Smooth muscle cell (in vitro differentiated cells): ENCODE data around the gene PXYLP1. TPM values are rescaled to one million over a fixed set of nuclear protein-coding genes. Genes with fewer than 3 reads are reported as not detected.

Experiments used
- DNase-seq: peaks from one replicate; lab custom pipeline; 2025; ENCODE audit not compliant: unreplicated experiment; lab: John Stamatoyannopoulos, UW
- H2AFZ ChIP-seq: fragments of 200-600 bp; sonication (generic); 2 replicates; pipeline ENCODE4 v1.6.0; 2016; ENCODE audit warnings: antibody characterized with exemption, low read depth, mild to moderate bottlenecking
- H3F3A ChIP-seq: fragments of 200-600 bp; sonication (generic); 2 replicates; pipeline ENCODE4 v1.6.0; 2017; ENCODE audit warnings: antibody characterized with exemption, low read depth
- H3K27ac ChIP-seq: fragments of 200-600 bp; sonication (generic); 2 replicates; pipeline ENCODE4 v1.5.1; 2016; ENCODE audit warnings: low read depth, mild to moderate bottlenecking
- H3K27me3 ChIP-seq: fragments of 200-600 bp; sonication (generic); 2 replicates; pipeline ENCODE4 v1.6.1; 2016; ENCODE audit warnings: low read depth, mild to moderate bottlenecking
- H3K36me3 ChIP-seq: fragments of 200-600 bp; sonication (generic); 2 replicates; pipeline ENCODE4 v1.5.1; 2016; ENCODE audit warnings: low read depth
- H3K4me1 ChIP-seq: fragments of 200-600 bp; sonication (generic); 2 replicates; pipeline ENCODE4 v1.5.1; 2016; ENCODE audit warnings: low read depth
- H3K4me2 ChIP-seq: fragments of 200-600 bp; sonication (generic); 2 replicates; pipeline ENCODE4 v1.6.0; 2016; ENCODE audit warnings: mild to moderate bottlenecking
- H3K4me3 ChIP-seq: fragments of 200-600 bp; sonication (generic); 2 replicates; pipeline ENCODE4 v1.5.1; 2016; ENCODE audit warnings: mild to moderate bottlenecking
- H3K79me2 ChIP-seq: fragments of 200-600 bp; sonication (generic); 2 replicates; pipeline ENCODE4 v1.6.0; 2016; ENCODE audit warnings: low read depth, mild to moderate bottlenecking
- H3K9ac ChIP-seq: fragments of 200-600 bp; sonication (generic); 2 replicates; pipeline ENCODE4 v1.6.0; 2016; ENCODE audit warnings: low read depth
- H3K9me3 ChIP-seq: fragments of 200-600 bp; sonication (generic); replicated peaks from 2 replicates; pipeline ENCODE4 v1.5.1; 2016; ENCODE audit warnings: low read depth
- H4K20me1 ChIP-seq: fragments of 200-600 bp; sonication (generic); 2 replicates; pipeline ENCODE4 v1.6.0; 2016; ENCODE audit warnings: low read depth
- CTCF ChIP-seq: fragments of 200-600 bp; sonication (generic); IDR thresholded peaks from 2 replicates; pipeline ENCODE4 v1.5.1; 2017; ENCODE audit warnings: borderline replicate concordance, mild to moderate bottlenecking, antibody characterized with exemption; ENCODE audit not compliant: insufficient read depth, poor library complexity, severe bottlenecking
- WGBS: methylation state at CpG from one replicate; pipeline ENCODE4 v1.1.7; 2016; ENCODE audit warnings: low lambda C conversion rate; 5-methylcytosine and 5-hydroxymethylcytosine counted together
- polyA plus RNA-seq: library from polyadenylated mRNA; unstranded; fragments of >200 nt; fragmentation: Nextera tagmentation; extraction: Ambion mirVana; gene quantifications from 2 replicates; pipeline ENCODE4 v1.2.1, GENCODE V29; 2016
- total RNA-seq: library from RNA; depleted of rRNA; stranded (reverse); fragments of >200 nt; gene quantifications from 2 replicates; pipeline ENCODE4 v1.2.3, GENCODE V29; 2014

Gene PXYLP1
- total and polyA plus RNA-seq, 2 experiments from 2014 or later: 3.3 to 5.6 TPM

DNA sequence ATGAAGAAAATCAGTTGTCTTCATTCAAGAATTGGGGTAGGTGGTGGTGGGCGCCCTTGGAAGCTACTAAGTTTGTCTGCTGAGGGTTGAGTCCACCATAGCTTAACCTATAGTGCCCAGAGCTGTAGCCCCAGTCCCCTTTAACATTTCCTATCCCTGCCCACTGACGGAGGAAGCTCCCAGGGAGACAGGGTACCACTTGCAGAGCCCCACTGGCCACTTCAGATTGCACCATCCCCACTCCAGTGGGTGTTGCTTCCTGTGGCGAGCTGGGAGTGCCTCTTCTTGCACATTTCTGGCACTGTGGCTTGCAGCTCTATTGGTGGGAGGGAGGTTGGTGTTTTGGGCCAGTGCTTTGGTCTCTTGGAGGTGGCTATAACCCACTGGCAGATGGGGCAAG, 2.7 kb downstream of the PXYLP1 start:
- no peak for TF ChIP-seq CTCF
- Histone ChIP-seq H3K9ac (no peak overlapping the region), H4K20me1 (no peaks in the 10 kb centered on the region), H3K4me3 (no peak overlapping the region), H3K79me2 (no peaks in the 10 kb centered on the region), H3K9me3 (no peaks in the 10 kb centered on the region), H3K27ac (no peak overlapping the region), H3K36me3 (no peaks in the 10 kb centered on the region), H3K4me2 (no peak overlapping the region), H3K27me3 (peaks cover 11% of the 10 kb centered on the region), H2AFZ (no peak overlapping the region), H3F3A (no peaks in the 10 kb centered on the region), H3K4me1 (peaks cover 8% of the 10 kb centered on the region)
- 84% methylated on average over 3 of the region's 3 CpGs for WGBS
- DNase-seq: no peak

DNA sequence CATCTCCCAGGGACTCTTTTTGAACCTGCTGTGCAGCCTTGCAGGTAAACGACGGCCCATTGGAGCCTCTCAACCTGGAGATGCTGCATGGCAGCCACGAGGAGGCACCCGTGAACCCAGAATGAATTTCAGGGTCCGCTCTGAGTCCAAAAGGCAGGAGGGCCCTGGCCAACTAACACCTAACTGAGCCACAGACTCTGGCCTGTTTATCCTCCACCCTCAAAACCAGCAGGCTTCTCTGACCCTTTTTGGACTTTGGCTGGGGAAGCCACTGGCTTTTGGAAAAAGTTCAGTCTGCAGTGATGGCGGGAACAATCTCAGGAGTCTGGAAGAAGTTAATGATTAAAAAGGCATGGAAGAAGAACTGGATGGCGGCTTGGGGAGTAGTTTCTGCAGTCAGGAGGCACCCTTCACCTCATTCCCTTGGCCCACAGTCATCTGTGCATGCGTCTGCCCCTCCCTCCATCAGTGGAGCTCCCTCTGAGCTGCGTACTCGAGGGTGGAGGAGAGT, 4.1 kb downstream of the PXYLP1 start:
- no peaks in the 10 kb centered on the region for H3K36me3 ChIP-seq
- H3K9ac ChIP-seq: no peak overlapping the region
- no peaks in the 10 kb centered on the region for H3K79me2 ChIP-seq
- H3K27me3 ChIP-seq: peaks cover 11% of the 10 kb centered on the region
- no peaks in the 10 kb centered on the region for H4K20me1 ChIP-seq
- H3K9me3 ChIP-seq: no peaks in the 10 kb centered on the region
- 93% methylated on average over 10 of the region's 10 CpGs for WGBS
- no peak overlapping the region for H3K4me3 ChIP-seq
- no peaks in the 10 kb centered on the region for H3F3A ChIP-seq
- H3K27ac ChIP-seq: no peak overlapping the region
- no peak overlapping the region for H2AFZ ChIP-seq
- peaks cover 10% of the 10 kb centered on the region for H3K4me1 ChIP-seq
- no peak for TF ChIP-seq CTCF
- DNase-seq: no peak
- H3K4me2 ChIP-seq: no peak overlapping the region

DNA sequence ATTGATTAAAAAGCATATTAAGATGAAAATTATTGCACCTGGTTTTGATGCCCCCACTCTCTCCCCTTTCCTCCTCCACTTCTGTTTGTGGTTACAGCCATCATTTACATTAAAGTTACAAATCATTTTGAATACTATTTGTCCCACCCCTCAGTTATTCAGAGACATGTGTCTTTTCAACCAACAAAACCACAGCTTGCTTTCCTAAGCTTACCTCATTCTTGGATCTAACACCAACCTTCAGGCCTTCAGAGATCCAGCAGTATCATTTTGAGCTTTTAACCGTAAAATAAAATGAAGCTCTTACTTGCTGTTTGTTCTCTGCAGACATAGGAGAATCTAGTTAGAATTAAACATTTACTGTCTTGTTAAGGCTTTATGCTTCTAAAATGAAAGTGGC, 4.7 kb downstream of the PXYLP1 start:
- Histone ChIP-seq H3K4me1 (peaks cover 6% of the 10 kb centered on the region), H3K27ac (no peak overlapping the region), H3F3A (no peaks in the 10 kb centered on the region), H3K4me2 (no peak overlapping the region), H4K20me1 (no peaks in the 10 kb centered on the region), H3K9ac (no peak overlapping the region), H2AFZ (no peak overlapping the region), H3K36me3 (no peaks in the 10 kb centered on the region), H3K9me3 (no peaks in the 10 kb centered on the region), H3K79me2 (no peaks in the 10 kb centered on the region), H3K4me3 (no peak overlapping the region), H3K27me3 (peaks cover 11% of the 10 kb centered on the region)
- DNase-seq: no peak
- WGBS: 94% methylated on average over 1 of the region's 1 CpG
- no peak for TF ChIP-seq CTCF

GRCh38 chr3:141237701-141238521, 6.3 kb downstream of the PXYLP1 start:
- no peak overlapping the region for H3K27ac ChIP-seq
- H3K4me1 ChIP-seq: peaks cover 5% of the 10 kb centered on the region
- no peak overlapping the region for H3K4me2 ChIP-seq
- no peaks in the 10 kb centered on the region for H3K36me3 ChIP-seq
- no peak overlapping the region for H3K4me3 ChIP-seq
- H3K79me2 ChIP-seq: no peaks in the 10 kb centered on the region
- no peak overlapping the region for H2AFZ ChIP-seq
- no peaks in the 10 kb centered on the region for H3K9me3 ChIP-seq
- no peak for TF ChIP-seq CTCF
- H3K27me3 ChIP-seq: peaks cover 5% of the 10 kb centered on the region
- H3K9ac ChIP-seq: no peak overlapping the region
- DNase-seq: no peak
- no peaks in the 10 kb centered on the region for H4K20me1 ChIP-seq
- WGBS: 83% methylated on average over 14 of the region's 14 CpGs
- H3F3A ChIP-seq: no peaks in the 10 kb centered on the region
